HG03097 (cell line): ENCODE data around the gene FRMD4B.
A peak's percentile ranks its signal among the peaks of the same experiment; 100 is the strongest.

Source experiments
- ATAC-seq: cut with Tn5 transposase; IDR thresholded peaks from one replicate; pipeline ENCODE4 v1.9.1; 2021; ENCODE audit not compliant: unreplicated experiment, low FRiP score

FRMD4B gene

DNA sequence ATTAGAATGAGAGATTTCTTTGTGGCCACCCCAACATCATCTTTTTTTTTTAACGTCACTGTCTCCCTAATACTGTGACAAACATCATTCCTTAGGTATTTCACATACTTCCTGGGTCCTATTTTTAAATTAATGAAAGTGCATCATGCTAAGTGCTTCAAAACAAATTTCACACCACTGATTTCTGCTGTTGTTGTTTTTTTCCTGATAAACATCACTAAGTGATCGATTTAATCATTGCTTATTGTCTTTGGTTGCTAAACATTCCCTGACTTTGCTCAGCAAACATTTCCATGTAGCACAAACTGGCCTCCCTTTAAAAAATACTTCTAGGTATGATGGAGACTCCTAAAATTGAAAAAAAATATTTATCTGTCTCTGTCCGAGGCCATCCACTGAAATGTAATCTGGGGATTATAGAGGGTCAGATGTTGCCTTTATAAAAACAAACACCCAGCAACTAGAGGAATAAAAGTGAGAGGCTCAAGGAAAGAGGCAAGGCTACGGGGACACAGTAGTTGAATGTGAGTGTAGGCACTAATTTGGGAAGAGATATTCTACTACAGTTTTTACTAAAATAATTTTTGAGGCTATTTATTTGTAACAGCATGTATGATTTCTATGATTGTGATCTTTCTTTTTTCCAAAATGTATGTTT is 243.0 kb downstream of the FRMD4B start:
- no peak for ATAC-seq

DNA sequence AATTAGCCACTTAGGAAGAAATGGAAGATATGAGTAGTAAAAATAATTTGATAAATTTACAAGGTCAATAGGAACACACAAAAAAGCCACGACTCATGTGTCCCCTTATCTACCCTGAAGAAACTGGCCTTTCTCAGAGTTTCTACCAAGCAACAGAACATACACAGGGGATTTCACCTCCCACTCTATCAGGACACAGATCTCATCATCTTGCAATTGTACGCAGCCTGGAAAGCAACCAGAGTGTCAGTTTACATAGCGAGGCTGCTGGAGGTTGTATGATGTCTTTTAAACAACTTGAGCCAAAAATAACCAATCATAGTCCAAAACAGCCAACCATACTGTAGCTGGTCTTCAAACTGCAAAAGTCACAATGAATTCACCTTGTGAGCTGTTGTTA is 243.8 kb downstream of the FRMD4B start:
- no peak for ATAC-seq

DNA sequence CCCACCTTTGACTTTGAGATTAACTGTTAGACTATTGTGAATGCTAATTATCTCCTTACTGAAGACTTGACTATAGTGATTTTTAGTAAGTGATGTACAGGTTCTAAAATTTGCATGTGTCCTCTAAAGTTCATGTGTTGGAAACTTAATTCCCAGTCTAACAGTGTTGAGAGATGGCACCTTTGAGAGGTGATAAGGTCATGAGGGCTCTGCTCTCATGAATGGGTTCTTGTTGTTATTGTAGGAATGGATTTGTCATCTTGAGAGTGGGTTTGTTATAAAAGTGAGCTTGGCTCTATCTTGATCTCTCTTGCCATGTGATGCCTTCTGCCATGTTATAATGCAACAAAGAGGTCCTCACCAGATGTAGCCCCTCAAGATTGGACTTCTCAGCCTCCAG is 244.6 kb downstream of the FRMD4B start:
- no peak for ATAC-seq

DNA sequence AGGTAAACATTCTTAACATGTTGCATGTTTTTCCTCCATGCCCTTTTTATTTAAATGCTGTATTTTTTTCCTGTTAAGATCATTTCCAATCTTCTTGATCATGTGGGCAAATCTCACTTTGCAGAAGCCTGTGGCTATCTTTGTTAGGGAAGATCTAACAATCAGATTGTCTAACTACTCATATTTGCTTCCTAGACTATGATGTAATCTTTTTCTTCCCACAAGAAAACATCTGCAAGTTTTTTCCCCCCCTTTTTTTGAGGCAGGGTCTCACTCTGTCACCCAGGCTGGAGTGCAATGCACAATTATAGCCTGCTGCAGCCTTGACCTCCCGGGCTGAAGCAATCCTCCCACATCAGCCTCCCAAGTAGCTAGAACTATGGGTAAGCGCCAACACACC is 248.5 kb downstream of the FRMD4B start:
- ATAC-seq: no peak

DNA sequence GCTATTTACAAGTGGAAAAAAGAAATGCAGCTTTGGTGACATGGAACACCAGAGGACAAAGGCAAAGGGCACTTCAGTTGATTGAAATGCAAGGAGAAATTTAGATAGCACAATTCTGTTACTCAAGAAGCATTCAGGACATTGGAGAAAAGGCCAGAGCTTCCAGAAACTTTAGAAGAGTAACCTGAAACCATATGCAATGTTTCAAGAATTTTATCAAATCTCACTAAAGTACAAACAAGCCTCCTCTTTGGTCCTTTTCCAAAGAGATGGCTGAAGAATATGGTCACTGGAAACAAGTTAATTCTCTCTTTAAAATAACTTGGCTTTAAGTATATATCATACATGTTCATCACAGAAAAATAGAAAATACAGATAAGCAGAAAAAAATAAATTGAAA is 248.9 kb downstream of the FRMD4B start:
- no peak for ATAC-seq

DNA sequence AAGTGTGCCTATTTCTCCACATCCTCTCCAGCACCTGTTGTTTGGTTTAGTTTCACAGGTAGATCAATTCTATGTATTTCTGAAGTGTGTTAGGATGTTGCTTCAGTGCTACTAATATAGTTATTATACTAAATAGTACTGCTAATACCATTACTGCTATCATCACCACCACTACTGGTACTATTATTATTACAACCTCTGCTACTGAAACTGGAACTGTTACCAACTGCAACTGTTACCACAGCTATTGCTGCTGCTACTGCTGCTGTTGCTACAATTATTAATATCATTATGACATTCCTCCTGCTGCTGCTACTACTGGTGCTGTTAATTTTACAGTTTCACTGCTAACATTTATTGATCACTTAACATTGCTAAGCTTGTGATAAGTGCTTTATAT is 255.2 kb downstream of the FRMD4B start:
- ATAC-seq: no peak

DNA sequence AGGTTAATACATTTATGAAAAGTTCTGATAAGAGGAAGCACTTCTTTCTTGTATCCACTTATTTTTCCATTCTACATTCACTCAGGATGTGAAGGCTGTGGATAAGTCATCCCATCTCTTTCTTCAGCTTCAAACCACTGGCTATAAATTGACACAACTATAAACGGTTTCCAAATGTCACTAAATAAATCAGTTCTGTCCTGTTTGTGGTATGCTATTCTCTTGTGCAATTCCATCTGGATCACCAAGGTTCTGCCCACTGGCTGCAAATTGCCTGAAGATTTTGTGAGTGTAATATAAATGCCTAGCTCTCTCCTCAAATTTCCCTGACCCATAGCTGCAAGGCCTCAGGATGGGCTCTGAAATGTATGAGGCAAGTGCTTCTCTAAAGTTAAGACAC is 256.4 kb downstream of the FRMD4B start:
- ATAC-seq: no peak

DNA sequence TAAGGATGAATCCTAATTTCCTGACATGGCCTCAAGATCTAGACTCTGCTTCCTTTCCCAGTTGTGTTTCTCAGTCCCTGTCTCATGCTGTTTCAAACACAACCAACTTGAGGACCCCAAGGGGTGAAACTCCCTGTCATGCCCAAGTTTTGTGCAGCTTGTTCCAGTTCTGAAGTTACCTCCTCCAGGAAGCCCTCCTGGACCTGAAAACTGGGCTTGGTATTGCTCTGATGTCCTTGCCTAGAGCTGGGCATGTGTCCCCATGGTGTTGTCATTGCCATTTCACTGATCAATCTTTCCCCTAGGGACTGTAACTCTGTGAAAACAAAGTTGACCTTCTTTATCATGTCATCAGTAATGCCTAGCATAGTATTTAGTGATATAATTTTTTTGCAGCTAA is 257.4 kb downstream of the FRMD4B start:
- ATAC-seq: no peak

DNA sequence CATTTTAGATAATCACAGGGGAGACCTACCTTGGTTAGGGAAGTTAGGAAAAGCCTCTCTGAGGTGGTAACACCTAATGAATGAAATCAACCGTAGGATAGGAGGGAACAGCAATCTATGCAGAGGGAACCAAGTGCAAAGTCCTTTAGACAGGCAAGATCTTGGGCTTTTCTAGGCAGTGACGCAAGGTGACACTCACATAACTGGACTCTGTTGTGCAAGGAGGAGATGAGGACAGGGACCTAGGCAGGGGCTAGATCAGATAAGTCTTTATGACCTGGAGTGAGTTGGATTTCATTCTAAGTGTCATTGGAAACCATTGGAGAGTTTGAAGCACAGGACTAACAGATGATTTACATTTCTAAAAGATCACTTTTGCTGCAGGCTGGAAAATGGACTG is 258.9 kb downstream of the FRMD4B start:
- ATAC-seq: no peak

DNA sequence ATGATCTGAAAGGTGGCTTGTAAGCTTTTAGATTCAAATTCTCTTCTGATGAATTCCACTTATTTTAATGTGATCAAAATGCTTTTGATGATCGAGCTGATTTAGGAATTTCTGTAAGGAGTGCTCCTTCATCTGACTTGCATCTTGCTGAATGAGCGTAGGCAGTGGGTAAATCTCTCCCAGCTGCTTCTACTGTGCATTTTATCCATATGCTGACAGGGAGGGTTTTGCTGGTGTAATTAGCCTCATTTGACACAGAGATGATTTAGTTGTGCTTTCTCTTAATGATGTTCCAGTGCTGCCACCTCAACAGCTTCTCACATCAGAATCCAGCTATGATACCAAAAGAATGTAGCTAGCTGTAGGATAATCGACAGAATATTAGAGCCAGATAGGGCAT is 259.7 kb downstream of the FRMD4B start:
- no peak for ATAC-seq

DNA sequence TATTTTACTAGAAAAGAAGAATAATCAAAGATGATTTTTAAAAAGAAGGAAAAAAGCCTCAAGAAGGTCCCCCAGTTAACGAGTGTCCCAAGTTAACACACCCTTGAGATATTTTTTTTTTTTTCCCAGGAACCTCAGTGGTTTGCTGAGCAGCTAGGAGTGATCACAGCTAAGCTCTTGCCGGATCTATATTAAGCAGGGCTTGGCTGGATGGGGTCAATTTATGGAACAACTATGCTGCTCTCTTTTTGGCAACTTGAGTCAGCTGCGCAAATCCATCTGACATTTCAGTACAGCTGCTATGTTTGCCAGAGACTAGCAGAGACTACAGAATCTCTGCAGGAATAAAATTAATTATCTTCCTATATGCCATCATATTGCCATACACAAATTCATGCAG is 263.5 kb downstream of the FRMD4B start, which contains the start of gene LMOD3:
Gene LMOD3, minus strand, starts transcription at position 193 of the 400 bp plus-strand sequence. CDS start 209 bp downstream, outside the sequence.
- ATAC-seq: no peak

DNA sequence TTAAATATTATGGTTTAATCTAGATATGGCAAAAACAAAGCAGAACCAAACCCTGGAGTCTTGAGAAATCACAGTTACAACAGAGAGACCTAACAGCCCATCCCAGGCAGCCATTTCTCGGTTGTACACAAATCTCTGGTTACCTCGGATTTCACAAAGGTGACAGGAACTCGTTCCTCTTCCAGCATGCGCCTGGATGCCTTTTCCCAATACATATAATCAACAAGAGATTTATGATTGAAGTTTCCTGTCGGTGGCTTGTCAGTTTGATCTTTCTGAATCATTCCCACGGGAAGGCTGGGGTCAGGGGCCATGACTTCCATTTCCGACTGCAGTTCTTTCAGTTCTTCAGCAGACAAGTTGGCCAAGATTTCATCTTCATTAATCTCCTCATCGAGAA is 263.9 kb downstream of the FRMD4B start:
- no peak for ATAC-seq

DNA sequence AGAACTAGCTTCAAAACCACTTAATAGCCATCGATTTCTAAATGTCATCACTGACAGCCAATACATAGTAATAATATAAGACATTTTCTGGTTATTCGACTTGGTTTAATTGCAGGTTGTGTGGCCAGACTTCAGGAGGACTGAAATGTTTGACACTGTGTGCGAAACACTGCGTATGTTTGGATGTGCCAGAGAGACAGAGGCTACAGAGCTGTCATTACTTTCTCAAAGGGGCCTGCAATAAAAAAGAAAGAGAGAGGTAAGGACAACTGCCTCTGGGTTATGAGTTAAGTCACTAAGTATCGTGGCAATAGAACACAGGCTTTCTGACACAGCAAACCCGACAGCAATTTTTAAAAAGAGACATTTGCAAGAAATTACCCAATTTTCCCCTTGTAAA is 264.4 kb downstream of the FRMD4B start:
- no peak for ATAC-seq

DNA sequence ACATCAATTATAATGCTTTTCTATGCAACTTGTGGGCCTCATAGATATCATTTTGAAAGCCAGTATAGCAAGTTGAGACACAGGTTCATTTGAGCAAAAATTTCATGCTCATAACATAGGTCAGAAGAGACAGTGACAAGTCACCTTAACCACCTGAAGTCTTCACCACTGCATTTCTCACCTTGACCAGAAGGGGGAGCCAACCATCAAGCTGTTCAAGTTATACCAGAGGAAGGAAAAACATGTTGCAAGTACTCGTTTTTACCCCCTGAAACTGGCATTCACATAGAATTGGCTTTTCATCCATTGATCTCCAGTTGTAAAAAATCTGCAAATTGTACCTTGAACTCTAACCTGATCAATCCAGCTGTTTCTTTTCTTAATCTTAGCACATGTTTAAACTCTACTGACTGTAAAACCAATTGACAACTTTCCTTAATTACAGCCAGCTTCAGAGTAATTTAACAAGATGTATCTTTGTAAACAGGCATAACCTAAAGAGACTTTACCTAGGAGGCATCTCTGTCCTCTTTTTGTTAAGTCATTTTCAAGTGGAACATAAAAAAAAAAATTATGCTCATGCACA is 264.9 kb downstream of the FRMD4B start:
- peak; percentile 59 for ATAC-seq
